Dermis blood vessel endothelial cell (primary cell): Measurements from ENCODE around the gene CLCN4. TPM values are rescaled to one million over a fixed set of nuclear protein-coding genes. Genes with fewer than 3 reads are reported as not detected.

Source experiments
- DNase-seq: peaks from one replicate; pipeline ENCODE4 v3.0.0; 2010
- total RNA-seq: library from RNA; depleted of rRNA; stranded (reverse); fragments of >200 nt; gene quantifications from 2 replicates; pipeline ENCODE4 v1.2.3, GENCODE V29; 2014

Gene CLCN4
- total RNA-seq, 1 donor from 2014 or later: 6.5 TPM

DNA sequence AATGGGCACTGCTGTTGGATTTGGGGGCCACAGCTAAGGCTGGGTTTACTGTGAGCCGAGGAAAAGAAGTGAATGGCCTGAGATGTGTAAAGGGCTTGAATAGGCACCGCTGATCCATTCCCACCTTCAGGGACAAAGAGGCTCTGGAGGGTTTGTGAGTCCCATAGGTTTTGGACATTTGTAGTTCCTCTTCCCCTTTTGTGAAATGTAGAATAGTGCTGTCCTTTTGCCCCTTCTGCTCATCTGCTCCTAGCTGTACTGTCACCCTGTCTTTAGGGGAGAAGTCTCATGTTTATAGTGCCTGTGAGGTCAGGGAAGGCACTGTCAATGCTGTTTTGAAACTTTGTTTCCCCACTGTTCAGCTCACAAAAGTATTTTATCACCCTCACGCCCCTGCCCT, 26.4 kb upstream of the CLCN4 start:
- DNase-seq: no peak

- no peak for DNase-seq
These were observed 22.6 kb upstream of the CLCN4 start for GRCh38 chrX:10133980-10134676.

- no peak for DNase-seq
These were observed 21.9 kb upstream of the CLCN4 start for GRCh38 chrX:10134921-10135320.

DNA sequence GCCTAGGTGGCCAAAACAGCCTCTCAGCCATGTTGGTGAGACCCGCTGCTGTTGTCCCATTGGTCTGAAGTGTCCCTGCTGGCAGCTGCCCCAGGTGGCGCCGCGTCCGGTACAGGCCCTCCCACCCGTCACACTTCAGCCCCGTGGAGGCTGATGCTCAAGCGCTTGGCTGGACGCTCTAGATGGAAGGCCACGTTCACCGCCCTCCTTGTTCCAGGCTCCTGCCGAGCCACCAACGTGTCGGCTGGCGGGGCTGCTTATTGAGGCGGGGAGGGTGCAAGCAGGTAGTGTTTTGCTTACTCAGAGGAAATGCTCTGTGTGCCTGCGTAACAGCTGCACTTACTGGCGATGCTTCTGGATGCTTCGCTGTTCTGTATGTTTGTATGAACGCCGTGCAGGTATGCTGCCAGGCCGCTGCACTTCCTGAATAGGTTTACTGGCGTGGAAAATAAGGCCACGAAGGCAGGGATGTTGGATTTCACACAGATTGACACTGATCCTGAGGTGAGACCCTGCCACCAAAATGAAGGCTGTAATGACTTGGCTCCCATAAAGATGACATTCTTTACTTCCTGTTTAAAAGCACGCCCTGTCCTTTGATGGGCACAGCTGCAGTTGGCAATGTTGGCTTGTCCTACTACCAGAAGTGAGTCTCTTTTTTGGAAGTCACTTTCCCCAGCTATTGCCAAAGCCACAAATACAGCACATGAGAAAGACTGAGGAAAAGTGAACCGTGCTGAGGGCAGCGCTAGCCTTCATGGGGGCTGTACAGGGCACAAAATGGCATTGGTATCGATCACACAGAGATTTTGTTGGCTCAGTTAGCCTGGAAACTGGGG, 21.0 kb upstream of the CLCN4 start:
- DNase-seq: no peak

DNA sequence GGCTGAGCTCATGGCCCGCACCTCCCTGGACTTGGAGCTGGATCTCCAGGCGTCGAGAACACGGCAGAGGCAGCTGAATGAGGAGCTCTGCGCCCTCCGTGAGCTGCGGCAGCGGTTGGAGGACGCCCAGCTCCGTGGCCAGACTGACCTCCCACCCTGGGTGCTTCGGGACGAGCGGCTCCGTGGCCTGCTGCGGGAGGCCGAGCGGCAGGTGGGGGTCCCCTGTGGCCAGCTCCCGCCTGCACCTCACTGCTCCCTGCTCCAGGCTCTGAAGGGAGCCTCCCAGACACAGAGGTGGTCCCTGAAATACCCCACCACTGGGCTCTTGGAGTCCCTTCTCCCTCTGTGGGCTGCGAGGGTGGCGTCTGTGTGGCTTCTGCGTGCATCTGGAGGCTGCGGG, 18.0 kb upstream of the CLCN4 start:
- DNase-seq: no peak

GRCh38 chrX:10140264-10140663, 16.5 kb upstream of the CLCN4 start:
- DNase-seq: no peak

DNA sequence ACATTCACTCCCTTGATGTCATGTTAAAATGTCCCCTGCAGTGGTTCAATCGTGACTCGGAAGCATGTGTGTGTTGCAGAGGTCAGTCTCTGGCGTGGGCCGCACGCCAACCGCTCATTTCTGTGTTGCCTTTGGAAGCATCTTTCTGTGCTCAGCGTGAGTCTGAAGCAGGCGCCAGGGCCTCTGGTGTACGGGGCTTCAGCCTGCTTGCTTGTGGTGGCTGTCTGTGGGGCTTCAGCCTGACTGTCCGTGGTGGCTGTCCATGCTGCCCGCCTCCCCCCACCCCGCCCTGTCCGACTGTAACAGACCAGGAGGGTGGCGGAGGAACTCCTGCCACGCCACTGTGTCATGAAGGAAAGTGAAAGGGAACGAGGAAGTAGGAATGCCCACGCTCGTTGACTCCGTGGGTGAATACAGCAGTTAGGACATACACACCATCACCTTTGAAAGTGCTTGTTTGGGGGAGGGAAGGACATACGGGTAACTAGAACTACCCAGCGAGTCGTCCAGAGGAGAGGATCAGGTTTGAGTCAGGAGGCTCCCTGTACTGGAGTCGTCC, 14.7 kb upstream of the CLCN4 start:
- DNase-seq: no peak

- DNase-seq: no peak
These were observed 13.4 kb upstream of the CLCN4 start for GRCh38 chrX:10143071-10143983.

GRCh38 chrX:10146346-10146745, 10.4 kb upstream of the CLCN4 start:
- no peak for DNase-seq

- DNase-seq: no peak
These were observed 4.7 kb upstream of the CLCN4 start for GRCh38 chrX:10152086-10152485.

- DNase-seq: no peak
These were observed 1.6 kb upstream of the CLCN4 start for GRCh38 chrX:10155137-10155536.

DNA sequence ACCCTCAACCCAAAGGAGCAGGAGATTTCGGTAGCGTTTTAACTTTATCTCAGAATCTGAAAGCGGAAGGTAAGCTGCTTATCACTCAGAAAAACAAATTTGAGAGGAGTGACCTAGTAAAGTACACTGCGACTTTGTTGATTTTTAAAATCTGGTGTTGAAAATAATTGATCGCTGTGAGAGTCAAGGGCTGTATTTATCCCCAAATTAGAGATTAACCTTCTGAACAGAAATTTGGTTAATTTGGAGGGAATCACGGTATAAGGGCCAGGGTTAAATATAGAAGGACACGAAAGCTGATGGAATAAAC, 212 bp downstream of the CLCN4 start:
- no peak for DNase-seq

DNA sequence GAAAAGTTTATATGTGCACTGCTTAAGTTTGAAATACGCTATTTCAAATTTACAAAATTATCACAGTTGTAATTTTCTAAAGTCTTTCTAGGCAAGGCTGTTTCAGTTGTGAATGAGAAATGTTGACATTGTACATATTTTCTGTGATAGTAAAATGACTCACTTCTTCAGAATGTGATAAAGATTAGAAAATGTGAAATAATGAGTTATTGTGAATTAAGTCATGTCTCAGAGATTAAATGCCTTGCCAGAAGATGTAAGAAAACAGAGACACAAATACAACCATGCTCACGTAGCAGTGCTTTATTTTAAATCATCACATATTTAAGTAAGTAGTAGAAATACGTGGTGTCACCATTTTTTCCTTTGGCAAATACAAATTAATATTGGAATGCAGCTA, 768 bp downstream of the CLCN4 start:
- peak; percentile 30 for DNase-seq

DNA sequence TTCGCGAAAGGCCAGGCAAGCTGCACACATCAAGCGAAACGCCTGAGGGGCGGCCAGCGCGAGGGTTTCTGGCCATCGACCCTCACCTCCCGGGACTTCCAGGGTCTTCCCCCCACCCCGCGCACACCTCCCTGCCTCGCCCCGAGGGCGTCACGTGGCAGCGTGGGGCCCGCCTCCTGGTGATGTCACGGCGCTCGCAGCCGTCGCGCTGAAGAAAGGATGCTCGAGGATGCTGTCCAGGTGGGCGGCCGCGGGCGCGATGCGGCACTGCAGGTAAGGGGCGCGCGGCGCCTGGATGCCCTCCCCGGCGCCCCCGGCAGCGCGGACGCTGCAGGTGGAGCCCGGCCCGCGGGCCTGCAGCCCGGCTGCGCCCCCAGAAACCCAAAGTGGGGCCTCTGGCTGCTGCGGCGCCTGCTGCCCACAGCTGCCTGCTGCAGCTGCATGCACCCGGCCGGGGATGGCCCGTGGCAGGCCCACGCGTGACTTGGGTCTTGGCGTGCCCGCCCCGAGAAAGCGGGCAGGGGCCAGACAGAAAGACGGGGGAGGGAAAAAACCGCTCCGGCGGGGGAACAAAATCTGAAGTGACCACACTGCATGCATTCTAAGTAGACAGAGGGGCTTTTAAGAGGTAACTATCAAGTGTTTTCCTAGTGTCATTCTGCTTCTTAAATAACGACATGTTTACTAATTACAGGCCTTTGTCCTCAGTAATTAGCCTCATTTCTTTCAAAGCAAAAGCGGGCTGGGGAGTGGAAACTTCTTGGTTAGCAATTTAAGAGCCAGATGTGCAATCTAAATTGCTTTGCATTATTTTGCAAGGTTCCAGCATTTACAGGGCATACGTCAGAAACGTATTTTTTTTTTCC, 1.7 kb downstream of the CLCN4 start:
- peak; percentile 43 for DNase-seq

GRCh38 chrX:10159145-10159468, 2.3 kb downstream of the CLCN4 start:
- DNase-seq: no peak

- DNase-seq: no peak
These were observed 3.4 kb downstream of the CLCN4 start for GRCh38 chrX:10160211-10160610.

DNA sequence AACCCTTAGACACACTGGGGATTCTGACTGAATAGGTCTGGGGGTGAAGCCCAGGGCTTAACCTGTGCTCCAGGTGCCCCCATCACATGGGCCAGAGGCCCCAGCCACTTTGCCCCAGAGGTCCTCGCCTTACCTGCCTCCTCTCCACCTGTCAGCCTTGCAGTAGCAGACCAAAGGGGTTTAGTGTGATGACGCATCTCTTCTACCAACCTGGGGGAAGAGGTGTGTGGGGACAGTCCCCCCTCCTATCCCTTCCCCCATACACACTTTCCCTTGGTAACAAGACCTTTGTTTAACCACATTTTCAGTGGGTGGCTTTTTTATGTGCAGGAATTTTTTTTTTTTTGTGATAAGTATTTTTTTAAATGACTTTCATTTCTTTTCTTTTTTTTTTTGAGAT, 6.3 kb downstream of the CLCN4 start:
- DNase-seq: no peak

GRCh38 chrX:10164879-10165278, 8.1 kb downstream of the CLCN4 start:
- no peak for DNase-seq

DNA sequence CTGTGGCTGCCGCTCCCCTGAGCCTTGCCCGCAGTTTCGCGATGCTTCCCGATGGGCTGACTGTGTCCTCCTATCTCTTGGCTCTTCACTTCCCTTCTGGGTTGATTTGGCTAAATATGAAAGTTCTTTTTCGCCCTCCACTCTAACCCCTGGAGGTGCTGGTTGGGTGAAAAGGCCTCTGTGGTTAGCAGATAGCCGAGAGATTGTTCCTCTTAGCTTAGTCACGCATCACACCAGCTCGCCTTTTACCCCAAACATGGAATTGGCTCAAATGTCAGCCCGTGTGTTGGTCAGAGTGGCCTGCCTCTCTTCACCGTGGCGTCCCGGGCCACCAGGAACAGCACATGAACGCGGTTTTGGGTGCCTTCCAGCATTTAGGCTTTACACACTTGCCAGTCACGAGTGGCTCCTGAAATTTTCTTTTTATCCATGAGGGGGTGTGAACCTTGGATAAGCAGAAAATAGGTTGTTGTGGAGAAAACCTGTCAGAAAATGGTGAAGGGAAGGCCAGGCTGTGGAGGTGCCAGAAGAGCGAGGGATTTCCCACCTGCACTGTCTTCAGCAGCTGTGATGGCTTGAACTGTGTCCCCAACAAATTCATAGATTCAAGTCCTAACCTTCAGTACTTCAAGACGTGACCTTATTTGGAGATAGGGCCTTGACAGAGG, 8.9 kb downstream of the CLCN4 start:
- no peak for DNase-seq

DNA sequence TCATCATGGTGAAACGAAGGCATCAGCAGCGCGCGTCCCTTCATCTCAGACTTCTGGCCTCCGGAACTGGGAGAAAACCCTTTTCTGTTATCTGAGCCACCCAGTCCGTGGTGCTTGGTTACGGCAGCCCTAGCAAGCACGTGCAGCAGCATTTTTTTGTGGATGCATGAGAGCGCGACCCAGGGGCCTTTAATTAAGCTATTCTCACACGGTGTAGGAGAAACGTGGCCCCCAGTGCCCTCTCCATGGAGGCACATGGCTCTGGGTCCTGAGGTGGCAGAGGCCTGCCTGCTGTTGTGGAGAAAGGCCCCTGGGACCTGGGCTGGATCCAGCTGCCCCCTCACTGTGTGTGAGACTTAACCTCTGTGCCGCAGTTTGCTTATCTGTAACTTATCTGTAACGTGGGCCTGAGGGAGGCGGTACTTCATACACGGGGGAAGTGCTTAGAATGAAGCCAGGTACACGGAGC, 9.5 kb downstream of the CLCN4 start:
- DNase-seq: no peak

DNA sequence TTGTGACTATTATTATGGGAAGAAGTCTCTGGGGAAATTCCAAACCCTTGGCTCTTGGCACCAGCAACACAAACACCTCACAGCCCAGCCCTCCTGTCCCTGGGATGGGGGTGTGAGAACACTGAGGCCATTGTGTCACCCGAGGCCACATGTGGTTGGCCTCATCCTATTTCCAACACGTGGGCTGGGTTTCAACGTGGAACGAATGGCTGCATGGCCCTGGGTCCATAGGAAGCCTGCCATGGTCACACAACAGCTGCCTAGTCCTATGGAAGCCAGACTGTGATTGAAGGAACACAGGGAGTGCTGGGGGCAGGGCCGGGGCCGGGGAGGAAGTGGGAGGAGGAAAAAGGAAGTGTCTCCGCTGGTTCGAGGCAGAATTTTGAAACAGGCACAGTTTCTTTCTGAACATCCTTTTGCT, 10.0 kb downstream of the CLCN4 start:
- no peak for DNase-seq
